ENCODE results near the gene DNAI4.

- TF ChIP-seq CTCF (conservative IDR thresholded peaks at IDR 0.05 in 1 of 2, IDR thresholded peaks at IDR 0.05 in 1 of 2; ENCODE audit: low read depth in 1 of 2, low read length in 2 of 2) (no peak), EZH2 (IDR thresholded peaks at IDR 0.05; ENCODE audit: low read length, missing control alignments) (no peak)
These were observed 5.0 kb upstream of the DNAI4 start for GRCh38 chr1:66929691-66929998.

Measured in fibroblast of lung (primary cell).